DMS 273 treated with DMSO at 0.1 percent for 48 hours (cell line): ENCODE data around the gene SCAMP3.
"Not testable (repeated sequence)": the region's sequence is repeated elsewhere in the genome, so short reads cannot be mapped to it uniquely, and the experiment has no call there.

ENCODE experiments used
- DNase-seq: peaks from one replicate; lab custom pipeline; 2025; lab: John Stamatoyannopoulos, UW

Gene SCAMP3

DNA sequence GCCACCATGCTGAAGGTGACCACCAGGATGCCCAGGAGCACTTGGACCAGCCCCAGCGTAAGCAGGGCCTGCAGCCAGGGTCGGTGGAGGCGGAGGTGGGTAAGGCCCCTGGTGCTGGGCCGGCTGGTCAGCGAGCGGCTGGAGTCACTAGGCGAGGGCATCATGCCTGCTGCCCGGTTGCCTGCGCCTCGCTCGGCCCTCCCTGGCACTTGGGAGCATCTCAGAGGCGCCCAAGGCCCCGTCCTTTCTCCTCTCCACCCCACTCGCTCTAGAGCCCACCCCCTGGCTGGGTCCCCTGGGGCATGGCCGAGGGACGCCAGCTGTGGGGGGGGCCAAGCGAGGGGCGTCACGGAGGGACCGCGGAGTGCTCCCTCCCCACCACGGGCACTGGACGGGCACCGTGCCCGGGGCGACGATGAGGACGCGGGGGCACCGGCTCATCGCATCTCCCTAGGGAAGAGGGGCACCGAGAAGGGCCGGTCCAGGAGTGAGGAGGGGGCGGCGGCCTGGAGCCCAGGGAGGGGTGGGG is 7.4 kb downstream of the SCAMP3 start:
- no peak for DNase-seq

DNA sequence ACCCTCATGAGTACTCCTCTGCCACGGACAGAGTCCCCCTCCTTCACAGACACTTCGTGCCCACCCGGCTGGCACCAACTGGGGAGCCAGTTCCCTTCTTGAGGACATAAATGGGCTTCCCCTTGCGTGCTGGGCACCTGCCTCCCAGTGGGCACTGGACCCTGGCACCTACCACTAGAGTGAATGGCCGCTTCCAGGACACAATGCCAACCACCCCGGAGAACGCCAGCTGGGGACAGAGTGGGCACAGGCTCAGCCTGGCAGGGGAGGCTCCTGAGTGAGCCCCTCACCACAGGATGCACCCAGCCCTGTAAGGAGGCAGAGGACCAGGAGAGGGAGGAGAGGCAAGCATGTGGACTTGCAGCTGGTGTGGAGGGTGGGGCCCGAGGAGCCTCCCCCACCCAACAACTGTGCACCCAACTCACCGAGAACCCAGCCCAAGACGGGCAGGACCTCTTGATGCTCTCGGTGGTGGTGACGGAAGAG is 7.9 kb downstream of the SCAMP3 start:
- DNase-seq = no peak

DNA sequence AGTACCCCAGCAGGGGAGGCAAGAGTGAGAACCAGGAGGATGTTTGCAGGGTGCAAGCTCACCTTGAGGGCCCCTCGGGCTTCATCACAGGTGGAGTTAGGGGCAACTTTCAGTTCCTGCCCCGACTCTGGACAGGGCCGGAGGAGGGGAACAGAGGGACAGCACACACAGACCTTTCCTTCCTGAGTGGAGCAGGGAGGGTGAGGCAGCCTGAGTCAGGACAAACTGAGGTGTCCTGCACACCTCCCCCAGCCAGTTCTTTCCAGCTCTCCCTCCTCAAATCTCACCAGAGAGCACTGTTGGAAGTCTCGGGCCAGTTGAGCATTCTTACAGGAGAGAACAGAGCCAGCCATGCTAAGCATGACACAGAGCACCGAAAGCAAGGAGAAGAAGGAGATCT is 8.4 kb downstream of the SCAMP3 start:
- no peak for DNase-seq

DNA sequence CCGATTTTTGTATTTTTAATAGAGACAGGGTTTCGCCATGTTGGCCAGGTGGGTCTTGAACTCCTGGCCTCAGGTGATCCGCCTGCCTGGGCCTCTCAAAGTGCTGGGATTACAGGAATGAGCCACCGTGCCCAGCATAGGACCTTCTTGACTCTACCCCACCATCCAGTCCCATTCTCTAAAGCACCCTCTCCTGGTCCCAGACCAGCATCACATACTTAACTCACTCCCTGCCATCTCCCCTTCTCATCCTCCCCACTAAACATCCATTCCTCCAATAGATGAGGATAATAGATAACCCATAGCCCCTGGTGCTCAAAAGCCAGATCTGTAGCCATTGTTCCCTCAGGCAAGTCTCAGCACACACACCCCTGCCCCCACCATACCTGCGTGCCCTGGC is 9.0 kb downstream of the SCAMP3 start:
- DNase-seq = no peak

DNA sequence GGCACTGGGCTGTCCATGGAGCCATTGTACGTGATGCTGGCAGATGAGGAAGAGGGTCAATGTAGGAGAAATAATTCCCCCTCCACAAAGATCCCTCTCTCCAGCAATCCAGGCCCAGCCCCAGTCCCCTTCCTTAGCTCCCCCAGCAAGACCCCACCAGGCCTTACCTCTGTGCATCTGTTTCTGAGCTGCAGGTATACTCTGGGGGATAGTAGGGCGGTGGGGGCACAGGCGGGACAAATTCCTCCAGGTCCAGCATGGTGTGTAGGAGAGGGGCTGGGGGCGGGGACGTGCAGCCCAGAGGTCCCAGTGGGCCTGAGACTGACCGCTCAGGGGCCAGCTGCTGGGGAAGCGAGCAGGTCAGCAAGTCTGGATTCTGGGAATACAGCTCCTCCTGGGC is 10.6 kb downstream of the SCAMP3 start:
- DNase-seq = no peak

DNA sequence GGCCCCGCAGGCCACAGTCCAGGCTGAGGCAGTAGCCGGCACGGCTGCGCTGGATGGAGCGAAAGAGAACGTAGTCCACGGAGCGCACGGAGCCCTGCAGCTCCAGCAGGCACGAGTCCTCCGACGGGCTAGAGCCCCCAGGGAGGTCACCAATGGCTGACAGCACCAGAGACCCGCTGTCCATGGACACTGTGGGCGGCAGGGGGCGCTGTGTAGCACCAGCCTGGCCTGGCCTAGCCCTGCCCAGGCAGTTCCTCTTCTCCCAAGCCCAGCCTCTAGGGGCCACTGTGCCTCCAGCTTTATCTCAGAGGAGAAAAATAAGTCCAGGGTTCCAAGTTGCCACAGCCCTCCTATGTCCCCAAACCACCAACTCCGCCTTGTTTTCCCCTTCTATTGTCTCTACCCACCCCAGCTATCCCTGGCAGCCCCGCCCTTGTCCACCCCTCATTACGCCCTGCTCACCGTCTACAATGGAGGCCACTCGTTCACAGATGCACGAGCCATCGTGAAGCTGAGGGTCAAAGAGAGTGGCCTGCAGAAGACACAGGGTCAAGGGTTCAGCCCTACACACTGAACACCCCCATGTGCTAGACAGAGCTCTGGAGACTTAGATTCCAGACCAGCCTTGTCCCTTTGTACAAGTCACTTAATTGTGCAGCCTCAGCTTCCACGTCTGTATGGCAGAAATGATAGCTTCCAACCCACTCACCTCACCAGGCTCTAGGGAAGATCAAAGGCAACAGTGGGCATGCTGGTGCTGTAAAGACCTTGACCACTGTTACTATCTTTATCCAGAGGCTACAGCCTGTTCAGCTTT is 11.3 kb downstream of the SCAMP3 start:
- DNase-seq = peak; percentile 77

DNA sequence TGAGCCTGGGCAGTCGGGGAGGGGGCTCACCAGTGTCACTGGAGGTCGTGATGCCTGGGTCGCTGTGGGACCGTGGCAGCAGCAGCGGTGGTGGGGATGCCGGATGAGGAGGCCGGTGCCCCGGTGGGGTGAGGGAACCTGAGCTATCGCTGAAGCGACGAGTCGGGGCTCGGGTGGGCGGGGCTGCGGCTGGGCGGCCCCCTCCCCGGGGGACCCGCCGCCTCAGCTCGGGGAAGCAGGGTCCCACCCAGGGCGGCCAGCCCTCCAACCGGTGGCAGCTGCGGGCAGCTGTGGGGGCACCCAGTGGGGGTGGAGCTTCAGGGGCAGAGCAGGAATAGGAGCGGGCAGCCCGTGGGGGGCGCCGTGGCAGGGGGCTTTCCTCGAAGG is 11.9 kb downstream of the SCAMP3 start:
- DNase-seq = no peak

DNA sequence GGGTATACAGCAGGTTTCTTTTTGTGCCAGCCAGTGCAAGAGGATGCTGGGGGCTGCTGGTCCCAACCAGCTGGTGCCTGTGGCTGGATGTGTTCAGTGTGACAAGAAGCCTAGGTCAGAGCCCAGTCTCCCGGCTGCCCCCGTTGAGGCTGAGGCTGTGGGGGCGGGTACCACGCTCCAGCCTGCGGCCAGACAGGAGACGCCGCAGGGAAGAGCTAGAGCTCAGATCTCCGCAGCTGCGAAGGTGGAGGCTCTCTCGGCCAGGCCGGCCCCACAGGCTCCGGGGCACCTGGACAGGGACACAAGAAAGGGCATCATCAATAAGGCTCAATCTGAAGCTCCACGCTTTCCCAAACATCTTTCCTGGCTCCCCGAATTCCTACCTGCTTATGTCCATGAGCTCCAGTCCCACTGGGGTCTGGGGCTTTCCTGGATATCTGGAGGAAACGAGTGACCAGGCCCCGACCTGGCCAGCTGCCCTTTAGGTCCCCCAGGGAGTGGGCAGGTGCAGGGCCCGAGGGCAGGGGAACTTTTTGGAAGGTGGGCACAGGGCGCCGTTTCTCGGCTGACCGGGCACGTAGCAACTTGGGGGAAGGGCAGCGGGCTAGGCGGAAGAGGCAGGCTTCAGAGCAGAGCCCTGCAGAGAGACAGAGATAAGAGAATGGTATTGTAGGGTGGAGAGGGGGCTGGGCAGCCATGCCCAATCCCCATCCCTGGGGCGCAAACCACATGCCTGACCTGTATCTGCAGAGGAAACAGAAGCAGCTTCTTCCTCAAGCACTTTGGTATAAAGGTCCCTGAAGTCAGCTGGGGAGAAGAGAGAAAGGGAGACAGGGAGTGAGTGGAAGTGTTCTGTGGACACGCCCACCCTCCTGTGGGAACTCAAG is 14.2 kb downstream of the SCAMP3 start:
- no peak for DNase-seq

DNA sequence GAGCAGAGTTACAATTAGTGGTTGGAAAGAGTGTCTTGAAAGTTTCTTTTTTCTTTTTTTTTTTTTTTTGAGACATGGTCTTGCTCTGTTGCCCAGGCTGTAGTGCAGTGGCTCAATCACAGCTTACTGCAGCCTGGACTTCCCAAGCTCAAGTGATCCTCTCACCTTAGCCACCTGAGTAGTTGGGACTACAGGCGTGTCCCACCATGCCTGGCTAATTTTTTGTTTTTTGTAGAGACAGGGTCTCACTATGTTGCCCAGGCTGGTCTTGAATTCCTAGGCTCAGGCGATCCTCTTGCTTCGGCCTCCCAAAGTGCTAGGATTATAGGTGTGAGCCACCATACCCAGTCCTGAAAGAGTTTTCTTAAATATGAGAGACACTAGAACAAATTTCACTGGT is 15.4 kb downstream of the SCAMP3 start:
- not testable (repeated sequence) for DNase-seq

DNA sequence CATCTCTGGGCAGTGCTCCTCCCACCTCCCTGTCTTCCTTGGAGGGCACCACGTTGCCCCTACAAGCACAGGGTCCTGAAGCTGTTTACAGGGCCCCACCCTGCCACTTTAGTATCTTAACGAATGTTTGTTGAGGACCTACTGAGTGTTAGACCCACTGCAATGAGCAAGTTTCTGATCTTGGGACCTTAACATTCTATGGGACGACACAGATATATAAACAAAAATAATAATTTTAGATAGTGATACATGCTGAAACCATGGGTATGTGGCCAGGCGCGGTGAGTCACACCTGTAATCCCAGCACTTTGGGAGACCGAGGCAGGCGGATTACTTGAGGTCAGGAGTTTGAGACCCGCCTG is 17.0 kb downstream of the SCAMP3 start:
- no peak for DNase-seq

DNA sequence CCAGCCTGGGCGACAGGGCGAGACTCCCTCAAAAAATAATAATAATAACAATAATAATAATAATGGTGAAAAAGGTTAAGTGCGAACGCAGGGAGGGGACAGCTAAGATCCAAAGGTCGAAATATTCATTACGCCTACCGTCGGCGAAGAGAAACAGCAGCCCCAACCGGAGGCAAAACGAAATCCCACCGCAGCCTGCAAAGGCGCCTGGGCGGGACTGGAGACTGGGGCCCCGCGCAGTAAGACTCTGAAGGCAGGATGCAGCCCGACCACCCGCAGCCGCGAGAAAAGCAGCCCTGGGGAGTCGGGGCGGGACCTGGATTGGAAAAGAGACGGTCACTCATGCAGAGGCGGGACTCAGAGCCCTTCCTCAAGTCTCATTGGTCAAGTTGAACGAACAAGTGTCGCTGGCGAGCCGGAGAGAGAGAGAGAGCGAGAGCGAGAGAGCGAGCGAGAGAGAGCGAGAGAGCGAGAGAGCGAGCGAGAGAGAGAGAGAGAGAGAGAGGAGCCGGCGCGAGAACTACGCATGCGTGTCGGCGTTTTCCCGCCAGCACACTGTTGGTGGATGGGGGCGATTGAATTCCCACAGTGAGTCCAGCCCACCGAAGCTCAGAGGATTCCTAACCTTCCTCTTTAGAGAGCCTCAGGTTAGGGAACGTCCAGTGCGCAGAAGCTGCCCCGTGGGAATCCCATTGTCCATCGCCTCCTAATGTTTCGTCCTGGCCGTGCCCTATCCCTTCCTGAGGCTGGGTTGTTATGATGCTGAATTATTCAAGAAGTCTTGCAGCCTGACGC is 17.6 kb downstream of the SCAMP3 start:
- peak; percentile 98 for DNase-seq

DNA sequence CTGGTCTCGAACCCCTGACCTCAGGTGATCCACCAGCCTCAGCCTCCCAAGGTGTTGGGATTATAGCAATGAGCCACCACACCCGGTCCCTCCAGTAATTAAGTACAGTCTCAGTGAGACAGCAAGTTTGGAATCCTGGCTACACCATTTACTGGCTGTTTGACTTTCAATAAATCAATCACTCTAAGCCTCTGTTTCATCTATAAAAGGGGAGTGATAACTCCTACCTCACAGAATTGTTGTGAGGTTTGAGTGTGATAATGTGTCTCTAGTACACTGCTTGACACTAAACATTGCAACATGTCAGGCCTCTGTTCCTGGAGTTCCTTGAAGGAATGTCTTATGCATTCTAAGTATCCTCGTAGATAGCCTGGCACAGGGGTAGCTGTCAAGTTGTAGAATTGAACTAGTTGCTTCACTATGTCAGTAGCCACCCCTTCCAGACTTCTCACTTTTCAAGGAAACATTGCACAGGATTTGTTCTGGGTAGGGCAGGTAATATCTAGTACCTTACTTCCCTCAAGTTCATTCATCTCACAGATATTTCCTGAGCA is 19.3 kb downstream of the SCAMP3 start:
- DNase-seq = no peak

DNA sequence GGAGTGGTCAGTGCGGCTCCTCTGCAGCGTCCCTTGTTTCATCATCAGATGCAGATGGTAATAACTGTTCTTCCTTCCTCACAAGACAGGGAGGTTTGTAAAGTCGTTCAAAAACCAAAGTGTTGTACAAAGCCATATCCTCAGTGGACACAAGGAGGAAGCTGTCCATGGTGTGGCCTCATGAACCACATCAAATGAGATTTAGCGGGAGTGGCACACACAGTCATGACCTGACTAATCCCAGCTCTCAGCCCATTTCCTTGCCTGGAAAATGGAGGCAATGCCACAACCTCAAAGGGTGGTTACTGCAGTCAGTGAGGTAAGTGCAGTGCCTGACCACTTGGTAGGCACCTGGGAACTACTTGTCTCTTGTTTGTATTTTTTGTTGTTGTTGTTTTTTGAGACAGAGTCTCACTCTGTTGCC is 20.3 kb downstream of the SCAMP3 start:
- no peak for DNase-seq

DNA sequence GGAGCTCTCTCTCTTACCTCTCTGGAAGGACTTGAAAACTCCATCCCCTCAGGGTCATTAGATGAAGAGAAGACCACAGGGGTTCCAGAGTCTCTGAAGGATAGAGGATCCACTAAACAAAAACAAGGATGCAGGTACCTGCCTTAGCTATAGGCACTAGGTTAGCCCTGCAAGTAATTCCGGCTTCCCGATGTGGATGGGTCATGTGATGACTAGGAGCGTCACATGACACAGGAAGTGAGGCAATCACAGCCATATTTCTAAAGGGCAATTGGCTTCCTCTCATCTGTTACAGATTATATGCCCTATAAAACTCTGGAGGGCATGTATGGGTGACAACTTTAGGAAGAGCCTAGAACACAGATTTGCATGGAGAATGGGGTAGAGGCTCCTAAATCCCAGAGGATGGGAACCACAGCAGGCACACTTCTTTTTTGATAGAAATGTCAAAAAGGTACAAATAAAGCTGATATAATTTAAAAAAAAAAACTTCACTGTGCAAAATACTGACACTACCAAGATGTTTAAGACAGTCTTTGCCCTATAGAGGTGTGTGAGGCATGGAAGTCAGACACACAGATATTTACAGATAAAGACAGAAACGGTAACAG is 21.0 kb downstream of the SCAMP3 start:
- DNase-seq = peak; percentile 71

DNA sequence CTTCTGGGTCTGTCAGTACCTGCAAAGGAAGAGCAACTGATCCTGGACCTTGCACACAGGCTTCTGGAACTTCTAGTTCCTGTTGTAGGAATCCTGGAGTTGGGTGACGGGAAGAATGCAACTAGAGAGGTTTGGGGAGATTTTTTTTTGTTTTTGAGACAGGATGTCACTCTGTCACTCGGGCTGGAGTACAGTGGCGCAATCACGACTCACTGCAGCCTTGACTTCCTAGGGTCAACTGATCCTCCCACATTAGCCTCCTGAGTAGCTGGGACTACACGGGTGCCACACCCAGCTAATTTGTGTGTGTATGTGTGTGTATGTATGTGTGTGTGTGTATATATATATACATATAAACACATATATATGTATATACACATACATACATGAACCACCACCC is 25.7 kb downstream of the SCAMP3 start:
- DNase-seq = no peak

DNA sequence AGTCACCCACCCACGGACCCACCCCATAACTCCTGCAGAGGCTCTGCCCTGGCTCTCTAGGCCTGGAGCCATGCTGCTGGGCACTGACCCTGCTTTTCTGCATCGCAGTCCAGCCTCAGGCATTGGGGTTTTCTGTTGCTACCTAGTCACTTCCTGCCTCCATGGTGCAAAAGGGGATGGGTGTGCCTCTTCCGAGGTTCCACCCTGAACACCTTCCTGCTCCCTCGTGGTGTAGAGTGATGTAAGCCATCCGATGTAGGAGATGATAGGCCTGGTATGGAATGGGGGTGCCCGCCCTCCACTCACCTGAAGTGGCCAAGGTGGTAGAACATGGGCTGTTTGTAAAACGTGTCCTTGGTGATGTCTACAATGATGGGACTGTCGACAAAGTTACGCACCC is 26.8 kb downstream of the SCAMP3 start:
- not testable (repeated sequence) for DNase-seq

DNA sequence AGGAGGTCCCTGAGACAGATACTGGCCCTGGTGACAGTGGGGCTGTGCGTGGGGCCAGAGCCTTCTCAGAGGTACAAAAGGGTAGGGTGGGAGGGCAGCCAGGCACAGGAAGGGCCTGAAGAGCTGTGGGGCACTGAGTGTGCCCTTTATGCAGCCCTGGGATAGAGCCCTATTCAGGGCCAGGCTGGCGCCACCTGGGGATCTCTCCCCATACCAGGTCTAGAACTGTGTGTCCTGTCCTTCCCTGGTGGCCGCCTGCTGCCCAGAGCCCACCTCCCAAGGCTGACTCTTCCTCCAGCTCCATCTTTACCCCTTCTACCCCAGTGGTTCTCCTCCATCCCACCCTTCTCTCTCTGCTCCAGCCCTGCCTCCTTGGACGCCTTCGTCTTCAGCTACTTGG is 28.7 kb downstream of the SCAMP3 start:
- not testable (repeated sequence) for DNase-seq

DNA sequence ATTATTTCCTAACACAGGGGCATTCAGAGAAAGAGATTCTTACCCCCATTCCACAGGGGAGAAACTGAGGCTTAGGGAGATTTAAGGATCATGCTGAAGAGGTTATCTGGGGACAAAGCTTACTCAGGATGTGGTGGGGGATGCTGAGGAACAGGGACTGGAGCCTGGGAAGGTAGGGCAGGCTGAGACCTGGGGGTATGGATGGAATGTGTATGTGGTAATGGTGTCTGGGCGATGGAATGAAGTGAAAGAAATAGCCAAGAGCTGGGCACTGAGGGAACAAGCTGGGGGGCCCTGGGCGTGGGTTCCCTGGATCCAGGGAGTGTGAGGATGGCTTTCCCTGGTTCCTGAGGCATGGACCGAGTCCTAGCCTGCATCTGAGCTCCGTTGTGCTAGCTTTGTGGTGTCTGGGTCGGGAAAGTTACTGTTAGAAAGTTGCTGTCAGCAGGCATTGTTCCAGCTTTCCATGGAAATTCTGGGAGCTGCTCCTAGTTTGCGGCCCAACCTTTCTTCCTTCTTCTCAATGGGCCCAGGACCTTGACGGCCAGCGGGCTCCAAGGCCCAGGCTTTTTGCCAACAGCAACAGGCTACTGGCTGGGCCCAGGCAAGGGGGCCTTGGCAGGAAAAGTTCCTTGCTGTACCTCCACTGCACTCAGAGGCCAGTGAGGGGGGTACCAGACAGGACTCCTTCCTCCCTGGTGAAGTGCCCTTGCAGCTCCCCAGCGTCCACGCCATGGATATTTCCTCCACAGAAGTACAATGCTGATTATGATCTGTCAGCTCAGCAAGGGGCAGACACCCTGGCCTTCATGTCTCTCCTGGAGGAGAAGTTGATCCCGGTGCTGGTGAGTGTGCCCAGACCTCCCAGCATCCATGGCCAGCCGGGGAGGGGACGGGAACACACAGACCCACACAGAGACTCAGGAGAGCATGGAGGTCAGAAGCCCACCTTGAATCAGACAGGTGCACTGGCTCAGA is 29.9 kb downstream of the SCAMP3 start:
- DNase-seq = not testable (repeated sequence)

DNA sequence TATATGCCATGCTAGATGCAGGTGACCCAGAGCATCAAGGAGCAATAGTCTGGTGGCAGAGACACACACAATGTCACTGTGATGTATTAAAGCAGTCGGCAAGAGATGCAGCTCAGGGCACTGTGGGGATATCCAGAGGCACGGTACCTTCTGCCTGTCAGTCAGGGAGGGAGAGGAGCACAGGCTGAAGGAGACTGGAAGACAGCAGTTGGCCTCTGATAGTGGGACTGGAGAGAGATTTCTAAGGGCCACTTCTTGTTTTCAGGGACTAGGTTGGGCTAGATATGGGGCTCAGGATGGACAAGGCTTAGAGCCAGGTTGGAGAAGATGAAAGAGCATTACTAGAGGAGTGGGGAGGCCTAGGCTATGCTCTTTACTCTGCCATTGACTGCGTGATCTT is 30.9 kb downstream of the SCAMP3 start:
- not testable (repeated sequence) for DNase-seq

DNA sequence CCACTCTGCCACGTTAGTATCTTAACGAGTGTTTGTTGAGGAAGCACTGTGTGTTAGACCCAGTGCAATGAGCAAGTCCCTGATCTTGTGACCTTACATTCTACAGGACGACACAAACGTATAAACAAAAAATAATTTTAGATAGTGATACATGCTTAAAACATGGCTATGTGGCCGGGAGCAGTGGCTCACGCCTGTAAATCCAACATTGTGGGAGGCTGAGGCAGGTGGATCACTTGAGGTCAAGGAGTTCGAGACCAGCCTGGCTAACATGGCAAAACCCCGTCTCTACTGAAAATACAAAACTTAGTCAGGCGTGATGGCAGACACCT is 34.1 kb downstream of the SCAMP3 start:
- no peak for DNase-seq
